Measurements from ENCODE around the gene CDH4. TPM values are rescaled to one million over a fixed set of nuclear protein-coding genes. Genes with fewer than 3 reads are reported as not detected.

The CDH4 gene
- total and polyA plus RNA-seq, 2 of the 13 experiments (the other 11 are each of a cell fraction or from before 2014, with no cell fraction given) = not detected

- TF ChIP-seq MNT (IDR thresholded peaks at IDR 0.05) (no peak), STAT5B (CRISPR knock-in tag; IDR thresholded peaks at IDR 0.05) (no peak)
Measured at GRCh38 chr20:61549865-61550264, 297.8 kb downstream of the CDH4 start (continued).

GRCh38 chr20:61551401-61551800, 299.3 kb downstream of the CDH4 start:
- H3K4me2 ChIP-seq (ENCODE audit: low read depth, low read length) = no peak overlapping the region
- no peaks in the 10 kb centered on the region for H3K4me1 ChIP-seq (ENCODE audit: insufficient read depth, low read length)
- 5% methylated on average over 2 of the region's 2 CpGs for WGBS (ENCODE audit: low lambda C conversion rate)
- no peak overlapping the region for H3K27ac ChIP-seq (ENCODE audit: extremely low read length, insufficient read depth, low read length)
- no peaks in the 10 kb centered on the region for H3K79me2 ChIP-seq (ENCODE audit: insufficient read depth, low read length)
- ATAC-seq = no peak
- no peak overlapping the region for H2AFZ ChIP-seq (ENCODE audit: low read length)
- intact Hi-C loops (cut with micrococcal nuclease; ENCODE audit: unreplicated experiment) (no loop called here), in situ Hi-C loops (cut with HindIII; ENCODE audit: extremely low pct_ligation_motif_present, low pct_unique_long_range_greater_than_20kb) (no loop called here)
- no peak overlapping the region for H3K9ac ChIP-seq (ENCODE audit: insufficient read depth, low read depth, low read length)
- no TSS peak for BruUV-seq (replicated peaks)
- no peak for FAIRE-seq
- H3K9me3 ChIP-seq (ENCODE audit: low read length) = peaks cover 17% of the 10 kb centered on the region
- H3K27me3 ChIP-seq (ENCODE audit: control insufficient read depth in 1 of 2, insufficient read depth in 2 of 2, low read length in 2 of 2) = peaks cover 5 to 22% of the 10 kb centered on the region in 2 experiments; a peak in 4 of 5 replicates
- ChIA-PET POLR2A (no interaction called here), CTCF (ENCODE audit: low intra/inter-chr PET ratio, low total read pairs) (no interaction called here)
- H3K4me3 ChIP-seq (replicated peaks in 1 of 3; ENCODE audit: insufficient read depth in 1 of 3, low read depth in 2 of 3, low read length in 3 of 3) = no peak overlapping the region
- no peaks in the 10 kb centered on the region for H3K36me3 ChIP-seq (replicated peaks in 1 of 2; ENCODE audit: control insufficient read depth in 1 of 2, insufficient read depth in 2 of 2, low read length in 2 of 2)
- H4K20me1 ChIP-seq (ENCODE audit: insufficient read depth, low read length) = no peaks in the 10 kb centered on the region
- no peak for DNase-seq (ENCODE audit: low spot score)
- TF ChIP-seq USF2 (IDR thresholded peaks at IDR 0.05; ENCODE audit: low read depth, low read length) (peak; percentile 50; the same call in 1 of the 2 replicates), USF2 (CRISPR knock-in tag; IDR thresholded peaks at IDR 0.05; ENCODE audit: borderline replicate concordance) (no peak), RAD51 (IDR thresholded peaks at IDR 0.05; ENCODE audit: borderline replicate concordance) (peak; percentile 76; the same call in 1 of the 2 replicates), PHF5A (CRISPR knock-in tag; IDR thresholded peaks at IDR 0.05; ENCODE audit: low read depth, unreplicated experiment) (no peak)

All from HepG2 (cell line).